ENCODE measurements around the gene ACIN1.

ACIN1 gene

GRCh38 chr14:23120541-23121251 is 25.8 kb upstream of the ACIN1 start:
- H3K9ac ChIP-seq (ENCODE audit: low read length), result no peak overlapping the region
- H3K4me1 ChIP-seq (ENCODE audit: insufficient read depth, low read length), result peaks cover 9% of the 10 kb centered on the region
- no peak overlapping the region for H3K4me3 ChIP-seq (ENCODE audit: low read depth in 1 of 2, low read length in 2 of 2)
- peak overlapping the region; percentile 8 for H3K27ac ChIP-seq (ENCODE audit: low read depth, low read length)
- H3K27me3 ChIP-seq (ENCODE audit: control insufficient read depth in 1 of 2, insufficient read depth in 2 of 2, low read length in 2 of 2), result peaks cover 0 to 6% of the 10 kb centered on the region in 2 donors
- H3K9me3 ChIP-seq (ENCODE audit: low read length), result no peaks in the 10 kb centered on the region
- H3K36me3 ChIP-seq (ENCODE audit: insufficient read depth, low read length), result no peaks in the 10 kb centered on the region

DNA sequence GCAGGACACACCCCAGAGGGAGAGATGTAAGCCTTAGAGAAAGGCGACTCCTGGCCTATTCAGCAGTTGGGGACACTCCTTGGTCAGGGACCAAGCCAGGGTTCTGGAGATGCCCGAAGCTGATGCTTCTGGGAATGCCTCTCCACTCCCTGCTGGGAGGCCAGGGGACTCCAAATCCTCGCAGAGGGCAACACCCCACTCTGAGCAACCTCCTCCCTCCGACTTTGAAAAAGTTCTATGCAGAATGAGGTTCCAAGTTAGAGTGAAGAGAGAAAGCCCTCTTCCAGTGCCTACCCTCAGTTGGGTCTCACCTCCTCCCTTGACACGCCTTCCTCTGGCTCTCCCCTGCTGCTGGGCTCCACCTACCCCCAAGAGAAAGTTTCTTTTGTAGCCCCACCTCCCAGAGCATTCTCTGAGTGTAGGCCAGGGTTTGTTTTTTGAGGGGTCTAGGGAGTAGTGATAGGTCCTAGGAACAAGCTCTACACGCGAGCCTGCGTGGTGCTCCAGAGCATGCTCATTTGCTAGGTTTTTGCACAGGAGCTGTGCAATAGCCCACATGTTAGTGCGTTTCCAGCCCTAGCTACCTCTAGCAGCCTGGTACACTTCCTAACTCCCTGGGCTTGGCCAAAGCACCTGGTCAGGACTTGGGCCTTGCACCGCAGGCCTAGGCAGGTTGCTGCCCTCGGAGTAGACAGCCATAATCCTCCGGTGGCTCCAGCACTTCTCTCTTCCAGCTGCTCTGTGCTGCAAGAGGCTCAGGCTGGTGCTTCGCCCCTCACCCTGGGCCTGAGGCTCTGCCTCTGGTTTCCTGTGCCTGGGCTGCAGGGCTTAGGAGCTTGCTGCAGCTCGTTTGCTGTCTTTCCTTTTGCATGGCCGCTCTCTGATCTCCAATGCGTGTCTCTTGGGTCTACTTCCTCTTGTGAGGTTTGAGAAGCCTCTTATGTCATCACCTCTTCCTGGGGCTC is 24.7 kb upstream of the ACIN1 start:
- Histone ChIP-seq H3K9me3 (ENCODE audit: low read length) (no peaks in the 10 kb centered on the region), H3K27ac (ENCODE audit: low read depth, low read length) (no peak overlapping the region), H3K4me3 (ENCODE audit: low read depth in 1 of 2, low read length in 2 of 2) (no peak overlapping the region), H3K36me3 (ENCODE audit: insufficient read depth, low read length) (no peaks in the 10 kb centered on the region), H3K9ac (ENCODE audit: low read length) (no peak overlapping the region), H3K4me1 (ENCODE audit: insufficient read depth, low read length) (peaks cover 9% of the 10 kb centered on the region), H3K27me3 (ENCODE audit: control insufficient read depth in 1 of 2, insufficient read depth in 2 of 2, low read length in 2 of 2) (peaks cover 0 to 8% of the 10 kb centered on the region in 2 donors)

DNA sequence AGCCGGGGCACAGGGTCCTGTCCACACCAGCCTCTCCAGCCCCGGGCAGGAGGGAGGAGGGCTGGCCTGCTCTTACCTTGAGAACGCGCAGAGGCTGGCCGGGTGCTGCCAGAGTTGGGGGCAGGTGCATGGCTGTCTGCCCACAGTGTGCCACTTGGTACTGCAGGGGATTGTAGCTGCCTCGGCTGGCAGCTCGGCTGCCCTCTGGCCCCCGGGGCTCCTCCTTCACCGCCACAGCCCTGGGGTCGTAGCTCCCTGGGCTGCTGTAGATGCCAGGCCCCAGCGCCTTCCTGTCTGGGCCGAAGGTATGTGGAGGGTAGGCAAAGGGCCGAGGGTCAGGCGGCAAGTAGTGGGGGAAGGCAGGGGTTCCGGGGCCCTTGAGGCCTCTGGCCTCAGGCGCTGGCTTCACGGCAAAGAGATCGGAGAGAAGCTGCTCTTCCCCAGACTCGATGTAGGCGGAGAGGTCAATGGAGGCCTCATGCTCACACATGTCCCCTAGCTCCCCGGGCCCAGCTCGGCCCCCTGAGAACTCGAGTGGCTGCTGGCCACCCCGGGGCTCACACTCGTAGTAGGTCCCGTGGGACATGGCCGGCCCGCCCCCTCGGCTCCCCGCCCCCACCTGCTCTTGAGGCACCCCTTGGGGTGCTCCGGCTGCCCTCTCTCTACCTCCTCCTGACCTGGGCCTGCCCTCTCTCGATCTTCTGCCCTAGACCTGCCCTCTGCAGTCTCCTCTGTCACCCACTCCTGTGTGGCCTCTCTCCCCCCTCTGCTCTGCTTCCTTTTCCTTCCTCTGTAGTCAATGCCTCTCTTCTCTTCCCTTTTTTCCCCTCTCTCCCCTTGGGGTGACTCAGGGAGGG is 23.8 kb upstream of the ACIN1 start, which contains the start of gene CEBPE:
Gene CEBPE, minus strand, starts transcription at position 750 of the 857 bp plus-strand sequence. Its CDS starts 164 bp downstream, at position 586.
- H3K9ac ChIP-seq (ENCODE audit: low read length), result no peak within 1 kb of the TSS

GRCh38 chr14:23117371-23118020 is 22.6 kb upstream of the ACIN1 start:
- no peaks in the 10 kb centered on the region for H3K36me3 ChIP-seq (ENCODE audit: insufficient read depth, low read length)
- H3K27ac ChIP-seq (ENCODE audit: low read depth, low read length), result no peak overlapping the region
- peaks cover 0 to 15% of the 10 kb centered on the region in 2 donors for H3K27me3 ChIP-seq (ENCODE audit: control insufficient read depth in 1 of 2, insufficient read depth in 2 of 2, low read length in 2 of 2)
- peaks cover 9% of the 10 kb centered on the region for H3K4me1 ChIP-seq (ENCODE audit: insufficient read depth, low read length)
- H3K4me3 ChIP-seq (ENCODE audit: low read depth in 1 of 2, low read length in 2 of 2), result no peak overlapping the region
- H3K9ac ChIP-seq (ENCODE audit: low read length), result no peak overlapping the region
- H3K9me3 ChIP-seq (ENCODE audit: low read length), result no peaks in the 10 kb centered on the region

More for the DNA sequence above, 23.8 kb upstream of the ACIN1 start, which contains the start of gene CEBPE:
- no peak within 1 kb of the TSS for H3K4me3 ChIP-seq (ENCODE audit: low read depth in 1 of 2, low read length in 2 of 2)
- no peaks in the 10 kb centered on the region for H3K9me3 ChIP-seq (ENCODE audit: low read length)
- no peaks in the 10 kb centered on the region for H3K36me3 ChIP-seq (ENCODE audit: insufficient read depth, low read length)
- H3K27ac ChIP-seq (ENCODE audit: low read depth, low read length), result no peak within 1 kb of the TSS
- peaks cover 0 to 15% of the 10 kb centered on the region in 2 donors for H3K27me3 ChIP-seq (ENCODE audit: control insufficient read depth in 1 of 2, insufficient read depth in 2 of 2, low read length in 2 of 2)
- peaks cover 9% of the 10 kb centered on the region for H3K4me1 ChIP-seq (ENCODE audit: insufficient read depth, low read length)

- no peak overlapping the region for H3K27ac ChIP-seq (ENCODE audit: low read depth, low read length)
- peaks cover 0 to 15% of the 10 kb centered on the region in 2 donors for H3K27me3 ChIP-seq (ENCODE audit: control insufficient read depth in 1 of 2, insufficient read depth in 2 of 2, low read length in 2 of 2)
- H3K36me3 ChIP-seq (ENCODE audit: insufficient read depth, low read length), result no peaks in the 10 kb centered on the region
- H3K4me1 ChIP-seq (ENCODE audit: insufficient read depth, low read length), result peaks cover under 1% of the 10 kb centered on the region
- no peak overlapping the region for H3K9ac ChIP-seq (ENCODE audit: low read length)
- no peaks in the 10 kb centered on the region for H3K9me3 ChIP-seq (ENCODE audit: low read length)
- H3K4me3 ChIP-seq (ENCODE audit: low read depth in 1 of 2, low read length in 2 of 2), result no peak overlapping the region
These were observed 21.0 kb upstream of the ACIN1 start for GRCh38 chr14:23115918-23116317.

GRCh38 chr14:23115039-23115731 is 20.2 kb upstream of the ACIN1 start:
- no peak overlapping the region for H3K9ac ChIP-seq (ENCODE audit: low read length)
- H3K36me3 ChIP-seq (ENCODE audit: insufficient read depth, low read length), result no peaks in the 10 kb centered on the region
- no peak overlapping the region for H3K4me3 ChIP-seq (ENCODE audit: low read depth in 1 of 2, low read length in 2 of 2)
- peaks cover 0 to 15% of the 10 kb centered on the region in 2 donors for H3K27me3 ChIP-seq (ENCODE audit: control insufficient read depth in 1 of 2, insufficient read depth in 2 of 2, low read length in 2 of 2)
- no peaks in the 10 kb centered on the region for H3K4me1 ChIP-seq (ENCODE audit: insufficient read depth, low read length)
- no peak overlapping the region for H3K27ac ChIP-seq (ENCODE audit: low read depth, low read length)
- H3K9me3 ChIP-seq (ENCODE audit: low read length), result no peaks in the 10 kb centered on the region

DNA sequence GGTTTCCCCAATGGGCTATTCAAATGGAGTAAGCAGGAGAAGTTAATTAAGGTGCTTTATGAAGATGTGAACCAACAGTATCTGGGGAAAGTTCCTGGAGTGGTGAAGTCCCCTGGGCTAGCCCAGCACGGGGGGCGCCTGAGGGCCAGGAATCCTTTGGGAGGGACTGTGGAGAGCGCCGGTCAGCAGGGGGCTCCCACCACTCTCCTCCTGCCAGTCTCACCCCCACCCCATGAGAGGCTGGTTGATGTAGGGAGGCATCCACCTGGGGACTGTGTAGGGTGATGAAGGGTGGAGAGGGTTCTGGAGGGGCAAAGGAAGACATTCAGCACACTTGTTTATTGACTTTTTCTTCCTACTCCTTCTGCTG is 19.7 kb upstream of the ACIN1 start:
- Histone ChIP-seq H3K4me3 (ENCODE audit: low read depth in 1 of 2, low read length in 2 of 2) (no peak overlapping the region), H3K27ac (ENCODE audit: low read depth, low read length) (no peak overlapping the region), H3K27me3 (ENCODE audit: control insufficient read depth in 1 of 2, insufficient read depth in 2 of 2, low read length in 2 of 2) (peaks cover 0 to 15% of the 10 kb centered on the region in 2 donors), H3K36me3 (ENCODE audit: insufficient read depth, low read length) (no peaks in the 10 kb centered on the region), H3K9me3 (ENCODE audit: low read length) (no peaks in the 10 kb centered on the region), H3K4me1 (ENCODE audit: insufficient read depth, low read length) (no peaks in the 10 kb centered on the region), H3K9ac (ENCODE audit: low read length) (no peak overlapping the region)

DNA sequence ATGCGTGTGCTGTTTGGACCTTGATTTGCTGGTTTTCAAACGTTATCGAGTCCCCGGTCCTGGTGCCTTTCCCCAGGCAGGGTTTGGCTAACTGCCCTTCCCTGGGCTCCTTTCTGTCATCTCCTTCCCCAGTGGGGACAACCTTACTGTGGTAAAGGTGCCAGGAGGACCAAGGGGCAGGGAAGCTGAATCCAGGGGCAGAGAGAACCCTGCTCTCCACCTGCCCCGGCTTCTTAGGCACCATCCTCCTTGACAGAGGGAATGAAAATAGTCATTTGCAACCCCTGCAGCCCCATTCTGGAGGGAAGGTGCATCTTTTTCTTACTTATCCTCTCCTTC is 19.2 kb upstream of the ACIN1 start:
- Histone ChIP-seq H3K36me3 (ENCODE audit: insufficient read depth, low read length) (no peaks in the 10 kb centered on the region), H3K27ac (ENCODE audit: low read depth, low read length) (no peak overlapping the region), H3K9me3 (ENCODE audit: low read length) (no peaks in the 10 kb centered on the region), H3K4me1 (ENCODE audit: insufficient read depth, low read length) (no peaks in the 10 kb centered on the region), H3K27me3 (ENCODE audit: control insufficient read depth in 1 of 2, insufficient read depth in 2 of 2, low read length in 2 of 2) (peaks cover 0 to 15% of the 10 kb centered on the region in 2 donors), H3K9ac (ENCODE audit: low read length) (no peak overlapping the region), H3K4me3 (ENCODE audit: low read depth in 1 of 2, low read length in 2 of 2) (no peak overlapping the region)

GRCh38 chr14:23113431-23114119 is 18.6 kb upstream of the ACIN1 start:
- H3K9ac ChIP-seq (ENCODE audit: low read length), result no peak overlapping the region
- no peak overlapping the region for H3K27ac ChIP-seq (ENCODE audit: low read depth, low read length)
- H3K27me3 ChIP-seq (ENCODE audit: control insufficient read depth in 1 of 2, insufficient read depth in 2 of 2, low read length in 2 of 2), result peaks cover 0 to 14% of the 10 kb centered on the region in 2 donors
- no peaks in the 10 kb centered on the region for H3K36me3 ChIP-seq (ENCODE audit: insufficient read depth, low read length)
- no peak overlapping the region for H3K4me3 ChIP-seq (ENCODE audit: low read depth in 1 of 2, low read length in 2 of 2)
- H3K4me1 ChIP-seq (ENCODE audit: insufficient read depth, low read length), result no peaks in the 10 kb centered on the region
- H3K9me3 ChIP-seq (ENCODE audit: low read length), result no peaks in the 10 kb centered on the region
